ENCODE data around the gene USP3. TPM values are rescaled to one million over a fixed set of nuclear protein-coding genes. Genes with fewer than 3 reads are reported as not detected.
A peak's percentile ranks its signal among the peaks of the same experiment; 100 is the strongest.

Gene USP3
- total RNA-seq, 2 donors from 2014 or later, result 51.5 to 52.5 TPM

- Mint-ChIP-seq H3K36me3 (ENCODE audit: low read depth) (no peaks in the 10 kb centered on the region), H3K4me3 (peak overlapping the region; percentile 25), H3K4me1 (peaks cover 46% of the 10 kb centered on the region), H3K27me3 (ENCODE audit: insufficient read depth) (peaks cover 6% of the 10 kb centered on the region), H3K9me3 (no peaks in the 10 kb centered on the region), H3K27ac (peak overlapping the region; percentile 78)
- 34 to 40% methylated on average over 3 to 8 of the region's 8 CpGs for WGBS, 2 experiments (ENCODE audit: insufficient coverage in 1 of 2, insufficient read length in 1 of 2)
- H3K4me3 ChIP-seq (ENCODE audit: low read length), result no peak overlapping the region
- no peaks in the 10 kb centered on the region for H3K9me3 ChIP-seq (ENCODE audit: control insufficient read depth, low read length)
- no peaks in the 10 kb centered on the region for H3K36me3 ChIP-seq (ENCODE audit: control insufficient read depth, insufficient read depth, low read length)
- peaks cover 12% of the 10 kb centered on the region for H3K4me1 ChIP-seq (ENCODE audit: control insufficient read depth, insufficient read depth, low read length)
- H3K27ac ChIP-seq (ENCODE audit: low read depth, low read length), result no peak overlapping the region
- H3K27me3 ChIP-seq (ENCODE audit: control insufficient read depth, insufficient read depth, low read length, poor library complexity, severe bottlenecking), result no peaks in the 10 kb centered on the region
- peak; percentile 87 for TF ChIP-seq CTCF (conservative IDR thresholded peaks at IDR 0.05)
- DNase-seq, result peak; percentile 85
- no peak overlapping the region for H3K9ac ChIP-seq (ENCODE audit: extremely low read depth, low read length, poor library complexity, severe bottlenecking)
Measured at GRCh38 chr15:63466378-63467192, 37.8 kb upstream of the USP3 start.

- Mint-ChIP-seq H3K4me1 (peaks cover 45% of the 10 kb centered on the region), H3K4me3 (no peak overlapping the region), H3K27ac (no peak overlapping the region), H3K36me3 (ENCODE audit: low read depth) (no peaks in the 10 kb centered on the region), H3K27me3 (ENCODE audit: insufficient read depth) (peaks cover 9% of the 10 kb centered on the region), H3K9me3 (no peaks in the 10 kb centered on the region)
- DNase-seq, result no peak
- Histone ChIP-seq H3K36me3 (ENCODE audit: control insufficient read depth, insufficient read depth, low read length) (no peaks in the 10 kb centered on the region), H3K27me3 (ENCODE audit: control insufficient read depth, insufficient read depth, low read length, poor library complexity, severe bottlenecking) (no peaks in the 10 kb centered on the region), H3K27ac (ENCODE audit: low read depth, low read length) (no peak overlapping the region), H3K9me3 (ENCODE audit: control insufficient read depth, low read length) (no peaks in the 10 kb centered on the region), H3K9ac (ENCODE audit: extremely low read depth, low read length, poor library complexity, severe bottlenecking) (no peak overlapping the region), H3K4me1 (ENCODE audit: control insufficient read depth, insufficient read depth, low read length) (peaks cover 24% of the 10 kb centered on the region), H3K4me3 (ENCODE audit: low read length) (no peak overlapping the region)
- 75 to 91% methylated on average over 1 to 5 of the region's 5 CpGs for WGBS, 2 experiments (ENCODE audit: insufficient coverage in 1 of 2, insufficient read length in 1 of 2)
- TF ChIP-seq CTCF (conservative IDR thresholded peaks at IDR 0.05), result no peak
Measured at GRCh38 chr15:63469190-63469589, 35.2 kb upstream of the USP3 start.

GRCh38 chr15:63469984-63470383 is 34.4 kb upstream of the USP3 start:
- H3K27ac ChIP-seq (ENCODE audit: low read depth, low read length), result no peak overlapping the region
- H3K4me1 ChIP-seq (ENCODE audit: control insufficient read depth, insufficient read depth, low read length), result peaks cover 27% of the 10 kb centered on the region
- no peak overlapping the region for H3K9ac ChIP-seq (ENCODE audit: extremely low read depth, low read length, poor library complexity, severe bottlenecking)
- no peak overlapping the region for H3K27ac Mint-ChIP-seq
- no peak overlapping the region for H3K4me3 ChIP-seq (ENCODE audit: low read length)
- H3K9me3 Mint-ChIP-seq, result no peaks in the 10 kb centered on the region
- 77% methylated on average over 2 of the region's 2 CpGs for WGBS, 2 experiments (ENCODE audit: insufficient coverage in 1 of 2, insufficient read length in 1 of 2)
- no peaks in the 10 kb centered on the region for H3K27me3 ChIP-seq (ENCODE audit: control insufficient read depth, insufficient read depth, low read length, poor library complexity, severe bottlenecking)
- H3K36me3 ChIP-seq (ENCODE audit: control insufficient read depth, insufficient read depth, low read length), result no peaks in the 10 kb centered on the region
- no peak overlapping the region for H3K4me3 Mint-ChIP-seq
- H3K9me3 ChIP-seq (ENCODE audit: control insufficient read depth, low read length), result no peaks in the 10 kb centered on the region
- TF ChIP-seq CTCF (conservative IDR thresholded peaks at IDR 0.05), result no peak
- H3K36me3 Mint-ChIP-seq (ENCODE audit: low read depth), result no peaks in the 10 kb centered on the region
- H3K27me3 Mint-ChIP-seq (ENCODE audit: insufficient read depth), result peaks cover 9% of the 10 kb centered on the region
- no peak for DNase-seq
- H3K4me1 Mint-ChIP-seq, result peaks cover 53% of the 10 kb centered on the region
